ENCODE data around the gene FCN1.
"Not testable (repeated sequence)": the region's sequence is repeated elsewhere in the genome, so short reads cannot be mapped to it uniquely, and the experiment has no call there.

FCN1 gene

GRCh38 chr9:134870746-134871662 lies 46.7 kb downstream of the FCN1 start:
- no peak for DNase-seq

DNA sequence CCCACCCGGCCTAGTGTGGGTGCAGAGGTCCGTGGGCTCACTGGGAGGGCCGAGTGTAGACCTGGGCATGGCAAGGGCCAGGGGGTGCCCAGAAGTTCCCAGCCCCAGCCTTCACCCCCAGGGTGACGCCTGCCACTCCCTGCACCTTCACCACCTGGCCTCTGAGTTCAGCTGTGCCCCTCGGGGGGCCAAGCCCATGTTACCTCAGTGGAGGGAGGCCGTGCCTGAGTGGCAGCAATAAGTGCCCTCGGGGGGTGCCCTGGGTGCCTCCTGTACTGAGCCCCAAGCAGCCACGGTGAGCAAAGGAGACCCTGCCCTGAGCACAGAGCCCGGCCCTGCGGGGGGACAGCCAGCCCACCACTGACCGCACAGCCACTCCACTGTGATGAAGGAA lies 47.4 kb downstream of the FCN1 start:
- DNase-seq, result no peak

DNA sequence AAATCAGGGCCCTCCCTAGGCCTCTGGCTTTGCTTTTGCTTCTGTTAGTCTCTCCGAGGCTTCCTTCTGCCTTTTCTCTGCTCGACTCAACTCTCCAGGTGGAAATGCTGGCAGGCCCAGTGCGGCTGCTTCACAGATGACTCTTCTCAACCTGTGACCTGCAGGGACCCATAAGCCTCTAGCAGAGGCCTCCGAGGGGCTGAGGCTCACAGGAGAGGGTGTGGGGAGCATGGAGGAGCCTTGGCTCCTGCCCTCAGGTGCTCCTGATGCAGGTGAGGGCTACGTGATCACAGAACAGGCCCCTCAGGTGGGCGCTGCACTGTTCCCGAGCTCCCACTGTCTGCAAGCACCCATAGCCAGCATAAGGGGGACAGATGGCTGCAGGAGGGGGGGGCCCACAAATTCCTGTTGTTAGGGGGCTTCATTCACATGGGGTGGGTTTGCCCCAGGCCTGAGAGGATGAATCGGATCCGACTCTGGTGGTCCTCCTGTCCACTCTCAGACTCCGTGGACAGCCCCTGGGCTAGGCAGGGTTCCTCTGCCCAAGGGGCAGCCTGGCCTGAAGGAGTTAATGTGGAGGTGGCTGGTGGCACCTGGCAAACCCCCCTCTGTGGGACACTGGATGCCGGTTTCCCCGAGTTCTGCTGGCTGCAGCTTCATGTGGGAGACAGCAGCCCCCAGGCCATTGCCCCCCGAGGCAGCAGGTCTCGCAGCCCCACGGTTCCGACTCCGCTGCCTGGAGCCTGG lies 48.0 kb downstream of the FCN1 start:
- DNase-seq, result no peak

DNA sequence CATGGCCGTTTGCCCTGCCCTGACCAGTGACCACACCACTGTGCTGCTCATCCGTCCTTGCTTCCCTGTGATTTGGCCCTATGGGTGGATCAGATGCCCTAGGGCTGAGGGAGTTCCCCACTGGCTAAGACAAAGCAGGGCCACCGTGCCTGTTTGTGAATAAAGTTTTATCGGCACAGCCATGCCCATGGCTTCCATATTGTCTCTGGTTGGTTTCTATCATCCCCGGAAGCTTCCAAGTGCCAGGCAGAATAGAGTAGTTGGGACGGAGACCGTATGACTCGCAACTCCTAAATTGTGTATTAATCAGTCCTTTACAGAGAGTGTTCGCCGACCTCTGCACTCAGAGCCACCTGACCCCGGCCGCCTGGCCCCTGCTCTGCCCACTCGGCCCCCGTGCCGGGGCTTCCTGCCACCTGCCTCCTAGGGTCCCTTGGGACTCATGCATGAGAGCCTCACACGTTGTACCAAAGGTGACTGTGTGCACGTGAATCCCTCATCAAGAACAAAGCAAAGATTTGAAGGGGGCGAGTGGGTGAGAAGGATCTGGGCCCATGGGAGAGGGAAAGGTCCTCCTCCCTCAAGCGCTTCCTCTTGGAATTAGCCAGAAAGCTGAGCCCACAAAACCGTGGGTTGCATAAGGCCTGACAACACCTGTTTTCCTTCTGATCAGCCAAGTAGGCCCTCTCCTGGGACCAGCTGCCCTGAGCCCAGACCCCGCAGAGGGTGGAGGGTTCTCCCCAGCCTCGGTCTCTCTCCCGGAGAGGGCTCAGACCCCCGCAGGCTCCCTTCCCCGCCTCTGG lies 48.8 kb downstream of the FCN1 start:
- no peak for DNase-seq

GRCh38 chr9:134867917-134868750 lies 49.6 kb downstream of the FCN1 start:
- DNase-seq, result no peak

- no peak for DNase-seq
These were observed 52.9 kb downstream of the FCN1 start for GRCh38 chr9:134864821-134865190.

DNA sequence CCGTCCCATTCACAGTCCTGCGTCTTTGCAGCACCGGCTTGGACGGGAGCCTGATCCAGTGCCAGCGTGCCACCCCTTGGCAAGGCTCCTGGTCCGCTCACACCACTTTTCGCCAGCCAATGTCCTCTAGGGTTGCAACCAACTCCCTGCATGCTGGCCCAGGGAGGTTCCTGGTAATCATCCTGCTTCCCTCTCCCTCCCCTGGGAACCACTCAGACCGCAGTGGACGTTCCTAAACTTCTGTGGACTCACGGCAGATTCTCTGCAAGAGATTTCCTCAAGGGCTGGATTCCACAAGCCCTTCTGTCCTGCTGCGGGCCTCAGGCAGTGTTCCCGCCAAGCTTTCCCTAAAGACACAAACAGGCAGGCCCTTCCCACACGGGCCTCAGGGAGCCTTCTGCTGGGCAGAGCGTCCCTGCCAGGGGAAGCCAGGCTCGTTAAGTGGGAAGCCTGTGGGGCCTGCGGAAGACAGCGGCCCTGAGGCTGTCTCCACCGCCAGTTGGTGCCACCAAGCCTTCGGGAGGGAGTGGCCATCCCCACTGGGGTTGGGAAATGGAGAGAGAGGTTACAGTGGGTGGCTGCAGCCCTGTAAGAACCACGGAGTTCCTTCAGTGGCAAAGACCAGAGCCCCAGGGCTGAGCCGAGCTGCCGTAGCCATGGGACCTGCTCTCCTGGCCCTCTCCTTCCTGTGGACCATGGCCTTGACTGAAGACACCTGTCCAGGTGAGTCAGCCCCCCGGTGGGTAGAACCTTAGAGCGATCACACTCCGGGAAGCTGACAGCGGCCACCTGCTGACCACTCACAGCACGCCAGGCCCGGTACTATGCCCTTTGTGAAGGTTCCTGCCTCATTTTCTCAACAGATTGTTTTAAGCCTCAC lies 53.5 kb downstream of the FCN1 start:
- no peak for DNase-seq

- no peak for DNase-seq
These were observed 54.3 kb downstream of the FCN1 start for GRCh38 chr9:134863306-134863902.

GRCh38 chr9:134861595-134862334 lies 55.9 kb downstream of the FCN1 start:
- no peak for DNase-seq

GRCh38 chr9:134860510-134860909 lies 57.2 kb downstream of the FCN1 start:
- no peak for DNase-seq

DNA sequence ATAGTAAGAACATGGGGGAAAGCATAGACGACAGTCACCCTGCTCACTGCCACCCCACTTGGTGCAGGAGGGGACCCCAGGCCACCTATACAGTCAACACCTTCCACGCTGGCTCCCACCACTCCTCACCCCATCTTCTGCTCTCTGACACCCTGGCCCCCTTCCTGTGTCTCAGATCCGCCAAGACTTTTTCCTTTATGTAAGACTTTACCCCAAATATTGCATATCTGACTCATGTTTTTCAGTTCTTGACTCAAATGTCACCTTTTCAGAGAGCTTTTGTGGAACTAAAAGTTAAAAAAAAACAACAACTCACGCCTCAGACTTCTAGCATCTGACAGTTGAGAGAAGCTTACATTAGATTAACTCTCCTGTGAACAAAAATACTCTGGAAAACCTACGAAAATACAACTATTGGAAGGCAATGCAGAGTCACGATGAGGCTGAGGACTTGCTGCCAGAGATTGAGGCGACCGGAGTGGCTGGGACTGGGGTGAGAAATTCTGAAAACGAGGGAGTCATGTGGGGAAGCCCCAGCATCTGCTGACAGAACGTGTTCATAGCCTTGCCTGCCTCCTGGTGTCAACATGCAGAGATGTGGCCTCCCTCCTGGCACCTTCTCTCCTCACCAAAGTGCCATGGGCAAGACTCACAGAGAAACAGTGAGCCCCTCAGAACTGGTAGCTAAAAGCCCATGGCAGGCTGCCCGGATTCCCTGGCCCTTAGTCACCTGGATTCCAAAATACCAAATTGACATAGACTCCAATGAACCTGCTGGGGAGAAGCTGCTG lies 59.5 kb downstream of the FCN1 start:
- DNase-seq, result no peak

- DNase-seq, result not testable (repeated sequence)
These were observed 60.3 kb downstream of the FCN1 start for GRCh38 chr9:134857451-134857850.

DNA sequence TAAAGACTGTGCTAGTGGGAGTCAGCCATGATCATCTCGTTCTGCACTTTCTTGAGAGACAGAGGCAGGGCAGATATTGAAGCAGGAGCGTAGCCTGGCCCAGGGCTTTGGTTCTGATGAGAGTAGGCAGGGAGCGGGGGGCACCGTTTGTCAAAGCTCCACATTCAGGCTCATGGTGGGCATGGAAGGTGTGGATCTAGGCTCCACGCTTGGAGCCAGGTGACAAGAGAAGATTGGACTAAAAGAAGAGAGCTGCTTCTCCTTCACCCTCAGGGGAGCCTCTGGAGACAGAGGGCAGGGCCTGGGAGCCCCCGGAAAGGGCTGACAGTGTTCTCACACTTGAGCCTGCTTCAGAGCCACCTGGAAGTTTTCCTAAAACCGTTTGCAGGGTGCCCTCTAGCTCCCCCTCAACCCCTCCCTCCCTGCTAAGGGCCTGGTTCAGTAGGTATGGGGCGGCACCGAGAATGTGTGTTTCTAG lies 61.8 kb downstream of the FCN1 start:
- no peak for DNase-seq
